Glomerular visceral epithelial cell (primary cell): ENCODE results near the gene APH1A.
"Not testable (repeated sequence)": the region's sequence is repeated elsewhere in the genome, so short reads cannot be mapped to it uniquely, and the experiment has no call there.

ENCODE experiments used
- DNase-seq: peaks from one replicate; pipeline ENCODE4 v3.0.0-alpha.2; 2016; ENCODE audit errors: extremely low spot score

APH1A gene

DNA sequence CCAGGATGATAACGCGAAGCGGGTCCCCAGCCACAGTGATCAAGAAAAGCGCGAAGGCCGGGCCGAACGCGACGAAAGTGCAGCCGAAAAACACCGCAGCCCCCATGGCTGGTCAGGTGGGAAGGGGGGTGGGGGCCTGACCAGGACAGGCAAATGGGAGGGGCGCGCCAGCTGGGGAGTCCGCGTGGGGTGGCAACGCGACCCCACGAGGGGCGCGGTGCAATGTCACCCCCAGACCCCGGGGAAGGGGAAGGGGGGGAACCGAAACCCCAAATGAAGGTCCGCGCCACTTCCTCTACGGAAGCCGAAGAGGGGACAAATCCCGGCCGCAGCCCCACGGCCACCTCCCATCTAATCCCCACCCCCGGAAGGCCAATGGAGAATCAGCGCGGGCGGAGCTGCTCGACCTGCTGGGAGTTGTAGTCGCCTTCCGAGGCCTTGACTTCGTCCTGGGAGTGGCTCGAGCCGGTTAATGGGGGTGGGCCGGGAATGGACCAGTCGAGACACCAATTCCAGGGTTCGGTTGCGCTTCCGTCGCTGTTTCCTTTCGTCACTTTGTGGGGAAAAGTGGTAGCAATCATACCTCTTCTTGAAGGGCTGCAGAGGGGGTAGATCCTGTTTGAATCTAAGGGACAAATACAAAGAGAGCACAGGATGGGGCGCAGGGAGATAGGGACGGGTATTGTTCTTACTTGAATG lies at the start of gene APH1A:
Gene APH1A (minus strand): TSS at position 312 of the 699 bp plus-strand sequence. CDS start 206 bp downstream, at position 106.
- peak; percentile 96 for DNase-seq

DNA sequence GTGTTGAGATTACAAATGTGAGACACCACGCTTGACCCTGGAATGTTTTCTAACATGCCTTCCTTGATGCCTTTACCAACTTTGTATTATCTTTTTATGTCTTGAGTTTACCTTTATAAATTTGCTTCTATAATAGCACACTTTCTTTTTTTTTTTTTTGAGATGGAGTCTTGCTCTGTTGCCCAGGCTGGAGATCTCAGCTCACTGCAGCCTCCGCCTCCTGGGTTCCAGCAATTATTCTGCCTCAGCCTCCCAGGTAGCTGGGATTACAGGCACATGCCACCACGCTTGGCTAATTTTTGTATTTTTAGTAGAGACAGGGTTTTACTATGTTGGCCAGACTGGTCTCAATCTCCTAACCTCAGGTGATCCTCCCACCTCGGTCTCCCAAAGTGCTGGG lies 45.9 kb upstream of the APH1A start:
- not testable (repeated sequence) for DNase-seq

DNA sequence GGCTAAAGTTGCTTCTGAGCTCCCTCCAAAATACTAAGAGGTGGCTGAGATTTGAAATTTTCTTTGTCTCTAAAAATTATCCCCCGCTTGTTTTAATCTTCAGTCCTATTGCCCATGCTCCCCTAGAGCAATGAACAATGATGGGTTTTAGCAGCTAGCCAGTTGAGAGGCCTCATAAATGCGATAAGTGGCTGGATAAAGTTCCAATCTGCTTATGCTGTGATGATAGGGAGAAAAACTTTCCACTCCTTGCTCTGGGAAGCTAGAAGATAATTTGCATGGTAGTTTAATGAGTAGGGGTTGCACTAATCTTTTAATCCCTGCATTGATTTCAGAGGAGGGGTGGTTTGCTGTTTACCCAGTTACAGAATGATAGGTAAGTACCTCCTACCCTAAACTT lies 42.9 kb upstream of the APH1A start:
- DNase-seq: no peak

DNA sequence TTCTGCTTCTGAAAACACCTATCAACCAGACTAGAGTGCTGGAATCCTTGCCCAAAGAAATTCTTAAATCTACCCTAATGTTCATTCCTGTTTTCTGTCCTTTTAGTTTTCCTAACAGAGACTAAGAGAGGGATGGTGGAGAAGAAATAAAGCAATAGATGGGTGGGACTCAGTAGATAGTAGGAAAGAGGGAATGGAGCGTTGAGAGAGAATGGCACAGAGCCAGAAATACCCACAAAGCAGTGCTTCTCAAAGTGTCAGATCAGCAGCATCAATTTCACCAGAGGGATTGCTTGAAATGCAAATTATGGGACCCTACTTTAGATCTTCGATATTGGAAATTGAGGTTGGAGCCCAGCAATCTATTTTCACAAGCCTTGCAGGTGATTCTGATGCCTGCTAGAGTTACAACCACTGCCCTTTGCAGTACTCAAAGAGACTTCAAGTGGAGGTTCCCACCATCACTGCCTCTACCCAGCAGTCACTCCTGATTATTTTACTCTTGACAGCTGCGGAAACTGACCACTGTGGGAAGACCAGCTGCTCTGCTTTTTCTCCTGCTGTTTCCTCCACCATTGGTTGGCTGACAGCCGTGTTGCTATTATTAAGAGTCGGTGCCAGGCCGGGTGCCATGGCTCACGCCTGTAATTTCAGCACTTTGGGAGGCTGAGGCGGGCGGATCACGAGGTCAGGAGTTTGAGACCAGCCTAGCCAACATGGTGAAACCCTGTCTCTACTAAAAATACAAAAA lies 41.1 kb upstream of the APH1A start:
- DNase-seq: no peak

DNA sequence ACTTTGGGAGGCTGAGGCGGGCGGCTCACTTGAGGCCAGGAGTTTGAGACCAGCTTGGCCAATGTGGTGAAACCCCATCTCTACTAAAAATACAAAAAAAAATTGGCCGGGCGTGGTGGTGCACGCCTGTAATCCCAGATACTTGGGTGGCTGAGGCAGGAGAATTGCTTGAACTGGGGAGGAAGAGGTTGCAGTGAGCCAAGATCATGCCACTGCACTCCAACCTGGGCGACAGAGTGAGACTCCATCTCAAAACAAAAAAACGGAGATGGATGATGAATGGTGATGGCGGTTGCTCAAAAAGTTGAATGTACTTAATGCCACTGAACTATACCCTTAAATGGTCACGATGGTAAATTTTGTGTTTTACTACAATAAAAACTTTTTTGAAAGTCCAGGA lies 39.8 kb upstream of the APH1A start:
- not testable (repeated sequence) for DNase-seq

DNA sequence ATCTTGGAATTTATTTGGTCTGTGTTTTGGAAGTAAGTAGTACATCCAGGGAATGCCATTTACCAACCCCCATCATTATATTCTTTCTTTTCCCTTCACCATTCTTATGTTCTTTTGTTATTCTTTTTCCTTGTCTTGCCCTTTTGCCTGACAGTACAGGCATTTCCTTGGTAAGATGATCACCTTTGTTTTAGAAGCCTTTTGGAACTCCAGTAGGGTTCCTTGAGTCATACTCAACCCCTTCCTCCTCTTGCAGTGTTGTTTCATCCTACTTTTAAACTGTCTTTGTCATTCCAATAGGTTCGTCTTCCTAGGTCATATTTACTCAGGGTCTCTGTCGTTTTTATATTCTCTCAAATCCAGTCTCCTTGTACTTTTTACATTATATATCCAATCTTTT lies 34.1 kb upstream of the APH1A start:
- no peak for DNase-seq

DNA sequence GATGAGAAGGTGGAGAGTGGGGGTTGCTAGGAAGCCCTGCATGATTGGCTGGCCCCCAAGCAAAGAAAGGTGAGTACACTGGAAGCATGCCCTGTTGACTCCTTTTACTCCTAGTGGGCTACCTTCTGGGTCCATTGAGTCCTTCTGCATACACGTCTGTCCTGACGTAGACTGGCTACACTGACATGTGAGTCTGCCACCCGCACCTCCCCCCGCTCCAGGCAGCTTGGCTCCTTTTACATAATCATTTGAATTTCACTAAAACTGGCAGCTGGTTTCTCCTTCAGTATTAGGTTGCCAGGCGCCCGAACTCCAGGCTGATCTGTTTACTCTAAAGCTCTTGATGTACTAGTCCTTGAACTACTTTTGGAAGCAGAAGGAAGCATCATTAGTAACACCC lies 33.5 kb upstream of the APH1A start:
- no peak for DNase-seq

DNA sequence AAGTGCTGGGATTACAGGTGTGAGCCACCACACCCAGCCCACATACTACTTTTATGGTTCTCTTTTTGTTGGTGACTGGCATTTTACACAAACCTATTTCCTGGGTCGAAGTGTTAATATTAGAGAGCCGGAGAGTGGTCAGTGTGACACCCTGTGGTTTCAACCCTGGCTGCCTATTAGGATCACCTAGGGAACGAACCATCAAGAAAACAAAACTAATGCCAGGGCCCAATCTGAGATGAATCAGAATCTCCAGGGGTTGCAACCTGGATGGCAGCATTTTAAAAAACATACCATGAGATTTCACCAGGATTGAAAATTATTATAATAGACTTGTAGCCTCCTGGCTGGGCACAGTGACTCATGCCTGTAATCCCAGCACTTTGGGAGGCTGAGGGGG lies 30.9 kb upstream of the APH1A start:
- DNase-seq: peak; percentile 58

DNA sequence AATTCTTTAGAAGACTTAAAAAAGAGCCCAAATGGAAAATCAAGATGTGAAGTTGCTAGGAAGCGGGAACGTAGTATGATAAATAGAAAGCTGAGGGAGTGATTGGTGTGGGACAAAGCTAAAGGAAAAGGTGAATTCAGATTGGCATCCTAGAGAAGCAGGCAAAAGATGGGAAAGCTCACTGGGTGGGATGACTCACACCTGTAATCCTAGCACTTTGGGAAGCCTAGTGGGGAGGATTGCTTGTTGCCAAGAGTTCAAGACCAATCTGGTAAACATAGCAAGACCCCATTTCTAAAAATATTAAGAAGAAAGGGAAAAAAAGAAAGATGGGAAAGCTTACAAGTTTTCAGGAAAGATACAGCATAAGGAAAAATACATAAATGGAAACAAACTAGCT lies 26.7 kb upstream of the APH1A start:
- DNase-seq: peak; percentile 9

DNA sequence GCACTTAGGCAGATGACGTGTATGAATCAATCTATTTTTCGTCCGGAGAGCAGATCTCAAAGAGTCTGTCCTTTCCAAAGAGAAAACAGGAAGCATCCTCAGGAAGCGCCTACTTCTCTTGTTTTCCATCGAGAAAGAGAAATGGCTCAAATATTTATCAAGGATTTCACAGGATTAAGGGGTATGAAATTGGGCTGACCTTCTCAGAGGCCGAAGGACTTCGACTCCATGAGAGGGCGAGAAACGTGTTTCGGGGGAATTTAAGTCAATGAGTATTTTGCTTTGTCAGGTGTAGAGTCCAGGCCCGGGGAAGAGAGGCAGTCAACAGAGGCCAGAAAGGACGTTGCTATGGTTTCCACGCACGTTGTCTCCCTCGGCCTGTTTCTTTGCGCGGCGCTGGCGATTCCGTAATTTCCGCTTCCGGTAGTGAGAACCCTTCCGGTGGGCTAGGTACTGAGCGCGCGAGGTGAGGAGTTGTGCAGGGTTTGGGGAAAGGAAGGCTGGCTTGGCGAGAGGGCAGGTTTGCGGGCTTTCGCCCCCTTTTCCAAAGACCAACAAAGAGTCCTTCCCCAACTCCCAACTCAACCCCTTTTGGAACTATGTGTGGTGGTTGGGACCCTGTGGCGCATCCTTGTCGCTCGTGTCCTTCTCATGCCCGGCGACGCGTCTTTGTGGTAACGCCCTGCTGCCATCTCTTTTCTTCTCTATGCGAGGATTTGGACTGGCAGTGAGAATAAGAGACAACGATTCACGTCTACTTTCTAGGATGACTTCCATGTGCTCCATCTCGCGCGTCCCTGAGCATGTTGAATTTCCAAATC lies 24.8 kb upstream of the APH1A start, which contains the start of gene MRPS21:
Gene MRPS21 (plus strand): TSS at position 429 of the 821 bp plus-strand sequence. CDS start 506 bp downstream, outside the sequence.
- DNase-seq: peak; percentile 90

DNA sequence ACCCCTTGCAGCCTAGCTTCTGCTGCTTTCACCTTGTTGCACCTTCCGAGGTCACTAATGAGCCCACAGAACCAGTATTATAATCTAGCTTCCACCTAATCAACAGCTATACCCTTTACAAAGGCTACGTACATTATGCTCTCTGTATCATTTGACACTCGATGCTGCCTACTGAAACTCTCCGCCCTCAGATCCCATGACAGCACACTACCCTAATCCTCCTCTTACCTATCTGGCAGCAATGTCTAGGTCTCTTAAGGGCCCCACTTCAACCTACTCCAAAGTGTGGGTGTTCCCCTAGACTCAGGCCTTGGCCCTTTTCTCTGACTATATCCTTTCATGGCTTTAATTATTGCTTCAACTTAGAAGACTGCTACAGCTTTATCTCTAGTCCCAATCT lies 20.0 kb upstream of the APH1A start:
- DNase-seq: no peak

DNA sequence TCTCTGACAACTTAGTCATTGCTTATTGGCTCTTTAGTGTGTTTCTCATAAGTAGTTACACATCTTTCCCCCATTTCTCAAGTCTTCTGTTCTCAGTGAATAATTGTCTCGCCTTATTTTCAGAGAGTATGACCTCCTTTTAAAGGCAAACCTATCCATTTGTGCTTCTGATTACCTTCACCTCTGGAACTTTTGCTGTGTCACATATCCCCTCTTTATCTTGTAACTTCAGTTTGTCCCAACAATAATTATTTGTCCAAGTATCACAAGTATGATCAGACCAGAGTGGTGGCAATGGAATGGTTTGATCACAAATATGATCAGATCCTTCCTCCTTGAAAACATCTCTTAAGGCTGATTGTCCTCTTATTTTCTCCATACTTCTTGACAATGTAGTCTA lies 19.6 kb upstream of the APH1A start:
- no peak for DNase-seq

DNA sequence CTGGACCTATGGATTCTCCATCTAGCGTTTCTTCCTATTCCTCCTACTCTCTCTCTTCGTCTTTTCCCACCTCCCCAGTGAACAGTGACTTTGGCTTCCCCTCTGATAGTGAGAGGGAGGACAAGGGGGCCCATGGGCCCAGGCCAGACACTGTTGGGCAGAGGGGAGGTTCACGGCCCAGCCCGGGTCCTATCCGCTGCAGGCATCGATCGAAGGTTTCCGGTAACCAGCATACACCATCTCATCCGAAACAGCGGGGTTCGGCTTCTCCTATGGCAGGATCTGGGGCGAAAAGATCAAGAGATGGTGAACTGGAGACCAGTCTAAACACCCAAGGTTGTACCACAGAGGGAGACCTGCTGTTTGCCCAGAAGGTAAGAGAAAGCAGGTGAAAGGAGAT lies 14.4 kb upstream of the APH1A start:
- no peak for DNase-seq

DNA sequence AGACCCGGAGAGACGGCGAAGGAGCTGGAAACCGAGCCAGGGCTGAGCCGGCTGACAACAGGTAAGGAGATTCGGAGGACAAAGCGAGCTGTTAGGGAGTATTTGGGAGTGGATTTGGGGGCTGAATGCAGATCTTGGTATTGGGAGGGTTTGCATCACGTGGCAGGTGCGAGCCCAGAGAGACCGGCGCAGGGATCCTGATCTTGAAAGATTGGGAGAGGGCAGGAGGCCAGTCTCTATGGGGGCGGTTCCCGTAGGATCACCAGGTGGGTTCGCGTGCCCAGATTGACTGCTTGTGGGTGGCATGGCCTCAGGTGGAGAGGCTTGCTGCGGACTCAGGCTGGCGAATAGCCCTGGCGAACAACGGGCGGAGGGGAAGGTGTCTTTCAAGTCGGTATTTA lies 13.7 kb upstream of the APH1A start:
- no peak for DNase-seq

DNA sequence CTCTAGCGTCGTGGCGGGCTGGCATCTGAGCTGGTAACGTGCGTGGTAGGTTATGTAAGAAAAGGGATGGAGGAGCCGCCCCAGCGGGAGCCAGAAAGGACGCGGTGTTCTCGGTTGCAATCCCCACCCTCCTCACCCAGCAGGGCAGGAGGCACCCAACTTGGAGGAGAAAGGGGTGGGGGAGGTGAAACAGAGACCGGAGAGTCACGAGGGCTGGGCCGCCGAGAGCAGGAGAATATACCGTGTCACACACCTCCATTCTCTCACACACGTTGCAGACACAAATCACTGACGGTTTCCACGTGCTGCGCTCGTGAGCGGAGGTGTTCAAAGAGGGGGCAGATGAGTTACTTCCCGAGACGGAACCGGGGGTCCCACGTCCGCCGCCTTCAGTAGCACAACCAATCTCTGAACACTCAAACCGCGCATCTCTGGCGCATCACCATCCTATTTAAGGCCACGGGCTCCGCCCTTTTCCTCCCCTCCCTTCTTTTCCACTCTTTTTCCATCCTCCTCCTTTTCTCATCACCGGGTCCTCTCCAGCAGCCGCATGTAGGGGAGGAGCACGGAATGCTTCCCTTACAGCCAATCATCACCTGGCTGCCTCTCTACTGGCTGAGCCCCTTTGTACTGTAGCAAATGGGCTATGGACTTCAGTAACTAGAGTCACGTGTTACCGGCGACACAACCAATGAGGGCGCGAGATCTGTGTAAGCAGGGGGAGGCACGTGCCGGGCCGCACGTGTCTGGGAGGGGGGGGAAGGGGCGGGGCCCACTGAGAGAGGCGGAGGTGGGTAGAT lies 13.1 kb upstream of the APH1A start, which contains the start of gene CIART:
Gene CIART (plus strand): TSS at position 797 of the 800 bp plus-strand sequence. CDS start 714 bp downstream, outside the sequence.
- peak; percentile 58 for DNase-seq

DNA sequence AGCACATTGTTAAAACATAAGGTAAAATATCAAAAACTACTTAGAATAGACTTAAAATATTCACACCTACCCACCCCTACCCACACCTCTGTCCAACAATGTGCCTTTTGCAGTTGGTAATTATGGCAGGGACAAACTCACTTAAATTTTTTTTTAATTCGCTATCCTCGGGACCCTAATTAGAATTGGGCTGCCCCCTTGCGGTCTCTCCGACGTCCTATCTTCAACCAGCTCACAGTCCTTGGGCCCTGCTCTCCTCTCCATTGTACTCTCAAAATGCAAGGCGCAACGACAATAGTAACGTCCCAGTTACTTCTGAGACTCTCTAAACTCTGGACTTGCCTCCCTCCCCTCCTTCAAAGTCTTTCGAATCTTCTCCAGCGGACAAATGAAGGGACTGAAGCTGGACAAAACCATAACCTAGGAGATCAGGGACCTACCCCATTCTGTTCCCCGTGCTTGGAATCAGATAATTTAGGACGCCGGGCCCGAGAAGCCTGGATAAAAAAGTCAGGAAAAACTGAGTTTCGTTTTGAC lies 12.5 kb upstream of the APH1A start:
- peak; percentile 55 for DNase-seq

DNA sequence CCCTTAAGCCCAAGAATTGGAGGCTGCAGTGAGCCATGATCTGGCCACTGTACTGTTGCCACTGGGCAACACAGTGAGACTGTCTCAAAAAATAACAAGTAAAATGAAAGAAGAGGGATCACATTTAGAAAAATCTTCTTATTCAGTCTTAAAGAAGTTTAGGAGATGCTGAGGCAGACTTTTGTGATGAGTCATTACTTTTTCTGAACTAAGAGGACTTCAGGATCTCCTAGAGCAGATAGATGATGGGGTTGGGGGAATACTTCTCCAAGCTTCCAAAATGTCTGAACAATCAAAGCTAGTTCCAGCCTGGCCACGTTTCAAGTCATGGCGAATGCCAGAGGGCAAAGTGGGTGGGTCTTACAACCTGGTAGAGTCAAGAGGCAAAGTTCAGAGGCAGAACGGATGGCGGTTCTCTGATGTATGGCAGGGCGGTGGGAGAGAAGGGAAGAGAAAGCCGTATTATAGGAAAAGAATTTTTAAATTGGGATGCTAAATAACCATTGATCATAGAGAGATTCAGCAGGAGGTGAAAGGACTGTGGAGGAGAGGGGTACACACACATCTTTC lies 11.4 kb upstream of the APH1A start:
- no peak for DNase-seq

DNA sequence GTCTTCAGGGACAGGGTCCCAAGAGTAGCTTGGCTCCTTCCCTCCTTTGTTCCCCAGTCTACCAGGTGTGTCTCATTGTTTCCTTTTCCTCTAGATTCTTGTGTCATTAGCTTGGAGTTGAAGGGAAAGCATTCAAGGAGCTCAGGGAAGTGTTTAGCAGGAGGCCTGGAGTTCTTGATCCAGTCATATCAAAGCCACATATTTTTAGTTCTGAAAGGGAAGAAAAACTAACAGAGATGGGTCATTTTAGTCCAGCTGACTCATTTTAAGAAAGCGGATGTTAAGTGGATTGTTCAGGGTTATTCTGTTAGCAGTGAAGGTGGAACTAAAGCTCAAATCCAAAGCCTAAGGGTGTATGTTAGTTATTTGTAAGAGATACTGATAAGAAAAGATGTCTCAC lies 4.5 kb upstream of the APH1A start:
- DNase-seq: no peak

DNA sequence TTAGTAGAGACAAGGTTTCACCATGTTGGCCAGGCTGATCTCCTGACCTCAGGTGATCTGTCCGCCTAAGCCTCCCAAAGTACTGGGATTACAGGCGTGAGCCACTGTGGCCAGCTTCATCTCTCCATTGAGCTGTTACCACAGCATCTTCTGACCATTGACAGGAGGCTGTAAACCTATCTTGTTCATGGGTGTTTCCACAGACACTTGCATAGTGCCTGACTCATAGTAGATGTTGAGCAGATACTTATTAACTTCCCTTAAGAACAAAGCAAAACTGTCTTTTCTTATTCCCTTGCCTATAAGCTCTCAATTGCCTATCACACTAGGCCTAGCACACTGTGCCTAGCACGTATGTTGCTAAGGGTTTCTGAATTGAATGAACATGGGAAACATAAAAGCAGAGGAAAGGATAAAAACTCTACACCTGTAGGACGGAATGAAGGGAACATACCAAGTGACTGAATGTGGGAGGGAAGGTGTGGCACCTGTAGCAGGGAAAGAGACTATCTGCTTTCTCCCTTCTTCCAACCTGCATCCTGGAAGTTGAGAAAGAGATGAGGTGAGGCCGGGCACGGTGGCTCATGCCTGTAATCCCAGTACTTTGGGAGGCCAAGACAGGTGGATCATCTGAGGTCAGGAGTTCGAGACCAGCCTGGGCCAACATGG lies 2.6 kb upstream of the APH1A start:
- no peak for DNase-seq

DNA sequence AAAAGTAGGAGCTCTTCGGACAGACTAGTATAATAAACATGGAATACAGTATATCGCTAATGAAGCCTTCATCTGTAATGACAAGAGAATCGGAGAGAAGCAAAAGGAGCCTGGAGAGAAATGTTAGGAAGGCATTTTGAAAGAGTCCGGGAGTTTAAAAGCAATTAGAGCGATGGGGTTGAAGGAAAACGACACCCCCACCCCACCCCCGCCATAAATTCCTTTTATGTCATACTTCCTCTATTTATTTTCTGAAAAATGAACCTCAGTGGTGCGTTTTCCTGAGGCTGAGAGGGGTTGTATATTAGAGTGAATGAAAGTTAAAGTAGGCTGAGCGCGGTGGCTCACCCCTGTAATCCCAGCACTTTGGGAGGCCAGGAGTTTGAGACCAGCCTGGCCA lies 635 bp upstream of the APH1A start:
- DNase-seq: no peak
